Measurements from ENCODE around the gene RBFOX2.

The RBFOX2 gene

GRCh38 chr22:35868938-35869337 is 159.7 kb downstream of the RBFOX2 start:
- no peaks in the 10 kb centered on the region for H3K27me3 Mint-ChIP-seq (ENCODE audit: low read depth, poor library complexity)
- H3K4me3 Mint-ChIP-seq, result no peak overlapping the region
- peaks cover 17% of the 10 kb centered on the region for H3K36me3 Mint-ChIP-seq (ENCODE audit: low read depth)
- H3K4me1 Mint-ChIP-seq, result peaks cover 26% of the 10 kb centered on the region
- no peak for TF ChIP-seq CTCF (IDR thresholded peaks at IDR 0.05)
- DNase-seq, result no peak
- no peaks in the 10 kb centered on the region for H3K9me3 Mint-ChIP-seq
- no peak overlapping the region for H3K27ac Mint-ChIP-seq

GRCh38 chr22:35866651-35867050 is 162.0 kb downstream of the RBFOX2 start:
- no peaks in the 10 kb centered on the region for H3K9me3 Mint-ChIP-seq
- TF ChIP-seq CTCF (IDR thresholded peaks at IDR 0.05), result no peak
- no peaks in the 10 kb centered on the region for H3K36me3 Mint-ChIP-seq (ENCODE audit: low read depth)
- no peak for DNase-seq
- no peak overlapping the region for H3K4me3 Mint-ChIP-seq
- H3K27ac Mint-ChIP-seq, result peak overlapping the region; percentile 12
- H3K4me1 Mint-ChIP-seq, result peaks cover 45% of the 10 kb centered on the region
- H3K27me3 Mint-ChIP-seq (ENCODE audit: low read depth, poor library complexity), result no peaks in the 10 kb centered on the region

- H3K9me3 Mint-ChIP-seq, result no peaks in the 10 kb centered on the region
These were observed 164.0 kb downstream of the RBFOX2 start for GRCh38 chr22:35864545-35865165.

GRCh38 chr22:35863432-35863831 is 165.2 kb downstream of the RBFOX2 start:
- H3K4me1 Mint-ChIP-seq, result peaks cover 39% of the 10 kb centered on the region
- no peak for TF ChIP-seq CTCF (IDR thresholded peaks at IDR 0.05)
- H3K36me3 Mint-ChIP-seq (ENCODE audit: low read depth), result no peaks in the 10 kb centered on the region

More at GRCh38 chr22:35864545-35865165, 164.0 kb downstream of the RBFOX2 start:
- Mint-ChIP-seq H3K4me3 (no peak overlapping the region), H3K27me3 (ENCODE audit: low read depth, poor library complexity) (no peaks in the 10 kb centered on the region), H3K36me3 (ENCODE audit: low read depth) (no peaks in the 10 kb centered on the region), H3K4me1 (peaks cover 39% of the 10 kb centered on the region), H3K27ac (peak overlapping the region; percentile 54)
- no peak for TF ChIP-seq CTCF (IDR thresholded peaks at IDR 0.05)
- DNase-seq, result no peak

GRCh38 chr22:35862697-35863096 is 165.9 kb downstream of the RBFOX2 start:
- H3K9me3 Mint-ChIP-seq, result no peaks in the 10 kb centered on the region
- H3K4me3 Mint-ChIP-seq, result no peak overlapping the region
- H3K4me1 Mint-ChIP-seq, result peaks cover 40% of the 10 kb centered on the region
- no peaks in the 10 kb centered on the region for H3K36me3 Mint-ChIP-seq (ENCODE audit: low read depth)
- H3K27me3 Mint-ChIP-seq (ENCODE audit: low read depth, poor library complexity), result no peaks in the 10 kb centered on the region
- TF ChIP-seq CTCF (IDR thresholded peaks at IDR 0.05), result no peak
- no peak for DNase-seq
- H3K27ac Mint-ChIP-seq, result no peak overlapping the region

More at GRCh38 chr22:35863432-35863831, 165.2 kb downstream of the RBFOX2 start:
- Mint-ChIP-seq H3K27me3 (ENCODE audit: low read depth, poor library complexity) (no peaks in the 10 kb centered on the region), H3K4me3 (no peak overlapping the region), H3K27ac (no peak overlapping the region), H3K9me3 (no peaks in the 10 kb centered on the region)
- DNase-seq, result no peak

GRCh38 chr22:35861451-35861850 is 167.2 kb downstream of the RBFOX2 start:
- H3K9me3 Mint-ChIP-seq, result no peaks in the 10 kb centered on the region
- no peak overlapping the region for H3K4me3 Mint-ChIP-seq
- TF ChIP-seq CTCF (IDR thresholded peaks at IDR 0.05), result no peak
- no peak overlapping the region for H3K27ac Mint-ChIP-seq
- no peaks in the 10 kb centered on the region for H3K27me3 Mint-ChIP-seq (ENCODE audit: low read depth, poor library complexity)
- no peaks in the 10 kb centered on the region for H3K36me3 Mint-ChIP-seq (ENCODE audit: low read depth)
- peaks cover 40% of the 10 kb centered on the region for H3K4me1 Mint-ChIP-seq
- DNase-seq, result no peak

Data from nephron progenitor cell (in vitro differentiated cells).